Thoracic aorta (tissue), 2 donors: ENCODE measurements around the gene KCNAB1. TPM values are rescaled to one million over a fixed set of nuclear protein-coding genes. Genes with fewer than 3 reads are reported as not detected.

Experiments
- ATAC-seq: fragments of 150-250 bp; one replicate; pipeline ENCODE4 v1.8.0; 2017; ENCODE audit warnings: low read depth; ENCODE audit not compliant: insufficient number of reproducible peaks, low FRiP score
- DNase-seq: peaks from one replicate; pipeline ENCODE4 v3.0.0-alpha.2; 2020; ENCODE audit warnings: low spot score
- H3K27ac ChIP-seq, 2 donors: fragments of 200-600 bp; sonication (generic); 1 replicate in 1 of 2; 2 replicates in 1 of 2; pipeline ENCODE4 v1.5.1; 2016; ENCODE audit warnings: mild to moderate bottlenecking in 2 of 2, moderate library complexity in 2 of 2
- H3K27me3 ChIP-seq: fragments of 200-600 bp; sonication (generic); replicated peaks from 2 replicates; pipeline ENCODE4 v1.6.0; 2016; ENCODE audit warnings: mild to moderate bottlenecking; ENCODE audit not compliant: insufficient read depth
- H3K36me3 ChIP-seq: fragments of 200-600 bp; sonication (generic); one replicate; pipeline ENCODE4 v1.5.1; 2016
- H3K4me1 ChIP-seq, 2 donors: fragments of 200-600 bp; sonication (generic); 1 replicate in 1 of 2; 2 replicates in 1 of 2; pipeline versions ENCODE4 v1.5.1 to v1.6.0; 2016; ENCODE audit warnings: low read depth in 2 of 2, mild to moderate bottlenecking in 1 of 2; ENCODE audit not compliant: control insufficient read depth in 1 of 2
- H3K4me3 ChIP-seq: fragments of 200-600 bp; sonication (generic); 2 replicates; pipeline ENCODE4 v1.5.1; 2016; ENCODE audit warnings: mild to moderate bottlenecking
- H3K9me3 ChIP-seq: fragments of 200-600 bp; sonication (generic); 2 replicates; pipeline ENCODE4 v1.5.1; 2016
- CTCF ChIP-seq: fragments of 200-600 bp; sonication (generic); IDR thresholded peaks from one replicate; pipeline ENCODE4 v1.5.1; 2019; ENCODE audit warnings: antibody characterized with exemption
- total RNA-seq, 2 donors: library from RNA; depleted of rRNA; stranded (reverse); fragments of >200 nt; gene quantifications; one replicate each; pipeline versions ENCODE4 v1.1.0 to v1.2.3, GENCODE V29; 2016

Gene KCNAB1
- total RNA-seq, 2 donors from 2014 or later, result 12.2 to 14.2 TPM

DNA sequence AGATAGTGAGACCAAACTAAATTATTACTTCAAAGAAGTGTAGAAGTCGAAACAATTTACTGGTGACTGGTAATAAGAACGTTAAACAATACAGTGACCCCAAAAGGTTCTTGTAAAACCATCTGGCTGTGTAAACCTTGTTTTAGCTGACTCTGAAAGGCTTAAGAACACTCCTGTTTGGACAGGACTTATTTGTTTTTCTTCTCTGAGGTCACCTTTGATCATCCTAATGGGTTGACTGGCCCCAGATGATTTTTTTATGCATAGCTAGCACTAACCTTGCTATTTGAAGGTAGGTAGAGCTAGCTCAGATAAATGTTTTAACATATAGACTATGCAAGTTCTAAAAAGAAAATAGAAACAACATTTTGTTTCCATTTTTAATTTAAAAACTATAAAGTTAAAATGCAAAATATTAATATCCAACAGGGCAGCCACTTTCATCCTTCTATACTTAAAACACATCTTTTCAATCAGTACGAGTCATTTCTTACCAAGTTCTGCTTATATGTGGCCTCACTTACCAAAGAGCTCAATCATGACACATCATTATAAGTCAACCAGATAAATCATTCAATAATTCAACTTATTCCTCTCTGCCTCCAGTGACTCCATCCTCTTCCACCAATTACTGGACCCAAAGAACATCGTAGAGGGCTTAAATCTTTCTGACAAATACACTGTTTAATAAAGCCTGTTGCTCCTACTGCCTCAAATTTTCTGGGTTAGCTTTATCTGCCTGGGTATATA is 275.8 kb downstream of the KCNAB1 start:
- H3K27me3 ChIP-seq, result no peaks in the 10 kb centered on the region
- no peaks in the 10 kb centered on the region for H3K9me3 ChIP-seq
- ATAC-seq, result no peak
- H3K36me3 ChIP-seq, result no peaks in the 10 kb centered on the region
- no peak overlapping the region for H3K27ac ChIP-seq
- DNase-seq, result no peak
- H3K4me1 ChIP-seq, result peaks cover 0 to 11% of the 10 kb centered on the region in 2 donors
- TF ChIP-seq CTCF, result no peak
- H3K4me3 ChIP-seq, result no peak overlapping the region

GRCh38 chr3:156396851-156397250 is 276.5 kb downstream of the KCNAB1 start:
- no peaks in the 10 kb centered on the region for H3K9me3 ChIP-seq
- ATAC-seq, result no peak
- H3K27me3 ChIP-seq, result no peaks in the 10 kb centered on the region
- peaks cover 0 to 10% of the 10 kb centered on the region in 2 donors for H3K4me1 ChIP-seq
- no peak for TF ChIP-seq CTCF
- DNase-seq, result no peak
- H3K27ac ChIP-seq, result no peak overlapping the region
- H3K4me3 ChIP-seq, result no peak overlapping the region
- no peaks in the 10 kb centered on the region for H3K36me3 ChIP-seq

GRCh38 chr3:156397534-156397933 is 277.2 kb downstream of the KCNAB1 start:
- H3K36me3 ChIP-seq, result no peaks in the 10 kb centered on the region
- ATAC-seq, result no peak
- TF ChIP-seq CTCF, result no peak
- no peak for DNase-seq
- H3K27ac ChIP-seq, result no peak overlapping the region
- no peaks in the 10 kb centered on the region for H3K9me3 ChIP-seq
- H3K4me3 ChIP-seq, result no peak overlapping the region
- no peaks in the 10 kb centered on the region for H3K27me3 ChIP-seq
- H3K4me1 ChIP-seq, result peaks cover 0 to 17% of the 10 kb centered on the region in 2 donors

DNA sequence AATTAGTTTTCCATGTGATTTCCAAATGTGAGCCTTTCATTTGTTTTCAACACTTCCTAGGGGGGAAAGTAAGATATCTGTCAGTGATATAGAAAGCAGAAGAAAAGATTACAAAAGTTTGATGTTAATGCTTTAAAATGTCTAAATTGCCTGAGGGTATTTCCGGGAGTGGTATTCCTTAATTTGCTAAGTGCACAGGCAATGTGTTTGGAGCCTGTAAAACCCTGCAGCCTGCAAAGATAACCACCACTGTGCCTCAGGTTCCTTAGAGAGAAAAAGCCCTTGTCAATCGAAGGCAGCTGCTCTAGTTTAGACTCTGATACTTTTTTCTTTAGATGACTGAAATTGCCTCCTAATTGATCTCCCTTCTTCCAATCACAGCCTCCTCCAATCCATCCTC is 279.7 kb downstream of the KCNAB1 start:
- TF ChIP-seq CTCF, result no peak
- Histone ChIP-seq H3K27ac (no peak overlapping the region), H3K4me1 (peaks cover 0 to 17% of the 10 kb centered on the region in 2 donors), H3K36me3 (no peaks in the 10 kb centered on the region), H3K9me3 (no peaks in the 10 kb centered on the region), H3K4me3 (no peak overlapping the region), H3K27me3 (no peaks in the 10 kb centered on the region)
- no peak for DNase-seq
- no peak for ATAC-seq

- Histone ChIP-seq H3K4me3 (no peak overlapping the region), H3K9me3 (no peaks in the 10 kb centered on the region), H3K4me1 (peaks cover 0 to 17% of the 10 kb centered on the region in 2 donors), H3K36me3 (no peaks in the 10 kb centered on the region), H3K27ac (no peak overlapping the region), H3K27me3 (no peaks in the 10 kb centered on the region)
- no peak for TF ChIP-seq CTCF
- ATAC-seq (no peak), DNase-seq (no peak)
Measured at GRCh38 chr3:156400735-156401134, 280.4 kb downstream of the KCNAB1 start.
